Esophagus muscularis mucosa (tissue), 4 donors: ENCODE data around the gene CTRB1.
"Not testable (repeated sequence)": the region's sequence is repeated elsewhere in the genome, so short reads cannot be mapped to it uniquely, and the experiment has no call there.

Experiments
- CTCF ChIP-seq, 3 experiments: fragments of 200-600 bp in 2 of 3; fragments of 450-650 bp in 1 of 3; sonication (generic) in 2 of 3; IDR thresholded peaks; one replicate each; pipeline ENCODE4 v1.5.1; 2017 to 2019; ENCODE audit warnings: antibody characterized with exemption in 3 of 3, mild to moderate bottlenecking in 2 of 3, moderate library complexity in 1 of 3
- EP300 ChIP-seq: sonication (generic); formaldehyde crosslinking; IDR thresholded peaks from one replicate; pipeline ENCODE4 v1.6.1; 2017; ENCODE audit warnings: antibody characterized with exemption
- POLR2A ChIP-seq: fragments of 450-650 bp; IDR thresholded peaks from one replicate; pipeline ENCODE4 v1.6.1; 2017; ENCODE audit warnings: antibody characterized with exemption, moderate library complexity, mild to moderate bottlenecking, low read depth

- not testable (repeated sequence) for TF ChIP-seq EP300; CTCF (IDR thresholded peaks at IDR 0.05); POLR2A
Observed at GRCh38 chr16:75272629-75273028, 53.8 kb downstream of the CTRB1 start.
